Lower leg skin (tissue), 3 donors: ENCODE data around the gene MYADML2.

Source experiments
- CTCF ChIP-seq, 3 donors: fragments of 450-650 bp; IDR thresholded peaks; one replicate each; pipeline ENCODE4 v1.5.1; 2016; ENCODE audit warnings: antibody characterized with exemption in 3 of 3, mild to moderate bottlenecking in 3 of 3, moderate library complexity in 2 of 3
- POLR2A ChIP-seq, 2 donors: fragments of 450-650 bp; IDR thresholded peaks; one replicate each; pipeline ENCODE4 v1.6.1; 2016 to 2017; ENCODE audit warnings: antibody characterized with exemption in 2 of 2, mild to moderate bottlenecking in 1 of 2, moderate library complexity in 1 of 2

GRCh38 chr17:81947189-81947588 lies at the start of gene MYADML2:
- TF ChIP-seq CTCF (IDR thresholded peaks at IDR 0.05) (no peak), POLR2A (IDR thresholded peaks at IDR 0.05) (no peak)
